ENCODE data around the gene HILPDA. TPM values are rescaled to one million over a fixed set of nuclear protein-coding genes. Genes with fewer than 3 reads are reported as not detected.
"Not testable (repeated sequence)": the region's sequence is repeated elsewhere in the genome, so short reads cannot be mapped to it uniquely, and the experiment has no call there.

Gene HILPDA
- total RNA-seq, 1 experiment from 2014 or later, result 17.0 TPM

DNA sequence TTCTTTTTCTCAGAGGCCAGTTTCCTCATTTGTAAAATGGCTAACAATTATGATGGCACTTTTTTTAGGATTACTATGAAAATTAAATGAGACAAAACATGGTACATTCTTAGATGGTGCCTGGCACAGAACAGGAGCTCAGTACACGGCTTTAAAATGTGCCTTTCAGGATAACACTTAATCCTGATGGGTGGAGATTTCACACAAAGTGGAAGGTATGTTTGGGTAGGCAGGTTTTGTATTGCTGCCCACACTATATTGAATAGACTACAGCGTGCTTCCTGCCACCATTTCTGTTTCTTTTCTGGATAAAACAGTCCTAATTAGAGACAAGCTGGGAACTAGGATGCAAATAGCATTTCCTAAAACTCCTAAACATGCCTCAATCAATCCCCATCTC is 23.9 kb upstream of the HILPDA start:
- DNase-seq (ENCODE audit: low read depth), result no peak

GRCh38 chr7:128434413-128435326 is 21.0 kb upstream of the HILPDA start:
- DNase-seq (ENCODE audit: low read depth), result no peak

GRCh38 chr7:128435327-128435686 is 20.4 kb upstream of the HILPDA start:
- no peak for DNase-seq (ENCODE audit: low read depth)

- DNase-seq (ENCODE audit: low read depth), result no peak
These were observed 18.0 kb upstream of the HILPDA start for GRCh38 chr7:128437426-128438332.

- DNase-seq (ENCODE audit: low read depth), result no peak
These were observed 13.3 kb upstream of the HILPDA start for GRCh38 chr7:128442356-128442755.

GRCh38 chr7:128443831-128444600 is 11.7 kb upstream of the HILPDA start:
- DNase-seq (ENCODE audit: low read depth), result no peak

DNA sequence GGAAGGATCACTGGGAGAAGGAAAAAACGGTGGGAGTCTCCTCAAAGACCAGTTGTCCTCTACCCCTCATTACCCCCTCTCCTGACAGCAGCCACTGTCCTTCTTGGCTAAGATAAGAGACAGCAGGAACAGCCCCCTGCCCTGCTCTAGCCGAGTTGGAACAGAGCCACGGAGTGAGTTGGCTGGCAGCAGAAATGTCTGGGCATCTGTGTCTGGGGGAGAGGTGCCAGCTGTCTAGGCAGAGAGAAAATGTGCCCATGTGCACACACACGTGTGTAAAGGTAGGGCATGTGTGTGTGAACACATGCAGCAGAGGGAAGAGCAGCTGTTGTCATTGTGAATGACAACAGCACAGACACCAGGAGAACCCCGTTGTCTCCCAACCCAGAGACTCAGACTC is 9.4 kb upstream of the HILPDA start:
- no peak for DNase-seq (ENCODE audit: low read depth)

- DNase-seq (ENCODE audit: low read depth), result no peak
These were observed 7.6 kb upstream of the HILPDA start for GRCh38 chr7:128447941-128448564.

- no peak for DNase-seq (ENCODE audit: low read depth)
These were observed 6.9 kb upstream of the HILPDA start for GRCh38 chr7:128448751-128449302.

GRCh38 chr7:128450409-128450808 is 5.3 kb upstream of the HILPDA start:
- DNase-seq (ENCODE audit: low read depth), result no peak

DNA sequence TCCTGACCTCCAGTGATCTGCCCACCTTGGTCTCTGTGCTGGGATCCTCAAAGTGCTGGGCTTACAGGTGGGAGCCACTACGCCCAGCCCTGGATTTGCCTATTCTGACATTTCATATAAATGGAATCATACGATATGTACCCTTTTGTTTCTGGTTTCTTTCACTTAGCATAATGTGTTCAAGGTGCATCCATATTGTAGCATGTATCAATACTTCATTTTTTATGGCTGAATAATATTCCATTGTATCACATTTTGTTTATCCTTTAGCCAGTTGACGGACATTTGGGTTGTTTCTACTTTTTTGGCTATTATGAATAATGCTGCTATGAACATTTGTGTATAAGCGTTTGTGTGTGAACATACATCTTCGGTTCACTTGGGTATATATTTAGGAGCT is 4.8 kb upstream of the HILPDA start:
- no peak for DNase-seq (ENCODE audit: low read depth)

- DNase-seq (ENCODE audit: low read depth), result no peak
These were observed 3.1 kb upstream of the HILPDA start for GRCh38 chr7:128452552-128452951.

GRCh38 chr7:128453836-128454804 is 1.6 kb upstream of the HILPDA start:
- peak; percentile 33 for DNase-seq (ENCODE audit: low read depth)

- DNase-seq (ENCODE audit: low read depth), result no peak
These were observed 703 bp upstream of the HILPDA start for GRCh38 chr7:128454808-128455542.

DNA sequence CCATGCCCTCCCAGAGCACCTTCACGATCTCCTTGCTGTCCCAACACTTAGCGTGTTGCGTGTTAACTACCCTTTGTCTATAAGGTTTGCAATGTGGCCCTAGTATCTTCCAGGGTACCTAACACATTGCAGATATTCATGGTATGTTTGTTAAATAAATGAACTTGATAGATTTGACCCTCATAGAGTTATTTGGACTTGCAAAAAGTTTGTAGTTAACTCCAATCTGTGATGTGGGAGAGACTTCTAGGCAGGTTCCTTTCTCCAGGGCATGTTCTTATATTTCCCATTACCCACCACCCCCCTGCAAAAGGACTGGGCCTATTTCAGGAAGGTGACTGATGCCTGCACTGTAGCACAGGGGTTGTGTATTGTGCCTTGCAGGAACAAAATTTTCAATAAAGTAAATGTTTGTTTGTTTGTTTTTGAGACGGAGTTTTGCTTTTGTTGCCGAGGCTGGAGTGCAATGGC is 612 bp downstream of the HILPDA start:
- DNase-seq (ENCODE audit: low read depth), result peak; percentile 32

DNA sequence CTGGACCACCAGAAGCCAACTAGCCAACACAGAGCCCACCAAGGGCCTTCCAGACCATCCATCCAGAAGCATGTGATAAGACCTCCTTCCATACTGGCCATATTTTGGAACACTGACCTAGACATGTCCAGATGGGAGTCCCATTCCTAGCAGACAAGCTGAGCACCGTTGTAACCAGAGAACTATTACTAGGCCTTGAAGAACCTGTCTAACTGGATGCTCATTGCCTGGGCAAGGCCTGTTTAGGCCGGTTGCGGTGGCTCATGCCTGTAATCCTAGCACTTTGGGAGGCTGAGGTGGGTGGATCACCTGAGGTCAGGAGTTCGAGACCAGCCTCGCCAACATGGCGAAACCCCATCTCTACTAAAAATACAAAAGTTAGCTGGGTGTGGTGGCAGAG is 1.7 kb downstream of the HILPDA start:
- not testable (repeated sequence) for DNase-seq (ENCODE audit: low read depth)

DNA sequence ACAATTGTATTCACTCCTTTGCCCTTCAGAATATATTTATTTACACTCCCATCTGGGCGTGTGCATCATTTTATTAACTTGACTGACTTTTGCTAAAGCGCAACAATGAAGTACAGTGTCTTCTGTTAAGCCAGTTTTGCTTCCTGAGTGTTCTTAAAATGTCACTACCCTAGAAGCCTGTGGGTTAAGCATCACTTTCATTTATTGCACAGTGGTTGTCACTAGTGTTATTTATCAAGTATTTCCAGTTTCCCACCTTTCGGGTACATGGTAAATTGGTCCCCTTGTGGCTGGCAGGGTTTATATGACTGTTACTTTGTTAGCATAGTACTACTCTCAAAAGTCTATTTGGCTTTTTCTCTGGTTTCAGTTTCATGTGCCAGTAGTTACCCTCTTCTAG is 3.3 kb downstream of the HILPDA start:
- DNase-seq (ENCODE audit: low read depth), result no peak

- peak; percentile 63 for DNase-seq (ENCODE audit: low read depth)
These were observed 3.8 kb downstream of the HILPDA start for GRCh38 chr7:128459394-128459878.

- DNase-seq (ENCODE audit: low read depth), result no peak
These were observed 6.8 kb downstream of the HILPDA start for GRCh38 chr7:128462460-128462859.
